A673 (cell line): ENCODE data around the gene DIP2C. TPM values are rescaled to one million over a fixed set of nuclear protein-coding genes. Genes with fewer than 3 reads are reported as not detected.

Source experiments
- BruUV-seq: library from RNA; stranded (reverse); fragments of 400-500 nt; replicated peaks from 2 replicates; lab custom pipeline; 2021; lab: Mats Ljungman, UMichigan
- CTCF ChIA-PET: fragments of 300-600 bp; sonication (Branson Sonifier 250); formaldehyde crosslinking; loops from one replicate; lab custom pipeline; 2022; ENCODE audit warnings: antibody characterized with exemption; lab: Charles Lee
- POLR2A ChIA-PET: fragments of 300-600 bp; sonication (Branson Sonifier 250); formaldehyde crosslinking; loops from one replicate; lab custom pipeline; 2022; ENCODE audit warnings: antibody characterized with exemption; ENCODE audit not compliant: low non-redundant PET; lab: Charles Lee
- DNase-seq: peaks from one replicate; pipeline ENCODE4 v3.0.0-alpha.2; 2015; ENCODE audit warnings: low spot score
- H3K27ac ChIP-seq: fragments of 200-600 bp; sonication (generic); 2 replicates; pipeline ENCODE4 v1.5.1; 2016; ENCODE audit warnings: mixed run types, low read depth, mild to moderate bottlenecking, mixed read lengths, antibody characterized with exemption, low read length; ENCODE audit not compliant: poor library complexity, severe bottlenecking
- H3K27me3 ChIP-seq: fragments of 200-600 bp; sonication (generic); replicated peaks from 2 replicates; pipeline ENCODE4 v1.6.1; 2017; ENCODE audit warnings: mixed run types, low read depth, mild to moderate bottlenecking, mixed read lengths, antibody characterized with exemption, low read length; ENCODE audit not compliant: insufficient read depth, poor library complexity
- H3K36me3 ChIP-seq: fragments of 200-600 bp; sonication (generic); 2 replicates; pipeline ENCODE4 v1.6.1; 2016; ENCODE audit warnings: mixed run types, mild to moderate bottlenecking, mixed read lengths, antibody characterized with exemption, low read length; ENCODE audit not compliant: insufficient read depth, poor library complexity, severe bottlenecking
- H3K4me1 ChIP-seq: fragments of 200-600 bp; sonication (generic); 2 replicates; pipeline ENCODE4 v1.6.1; 2017; ENCODE audit warnings: mixed run types, mild to moderate bottlenecking, mixed read lengths, antibody characterized with exemption, low read length; ENCODE audit not compliant: insufficient read depth, poor library complexity, severe bottlenecking
- H3K4me3 ChIP-seq: fragments of 200-600 bp; sonication (generic); 2 replicates; pipeline ENCODE4 v1.5.1; 2016; ENCODE audit warnings: low read depth, mixed run types, mild to moderate bottlenecking, mixed read lengths, low read length; ENCODE audit not compliant: poor library complexity, severe bottlenecking
- H3K9me3 ChIP-seq: fragments of 200-600 bp; sonication (generic); 2 replicates; pipeline ENCODE4 v1.6.1; 2016; ENCODE audit warnings: mixed run types, low read depth, mild to moderate bottlenecking, mixed read lengths, antibody characterized with exemption, low read length; ENCODE audit not compliant: poor library complexity, severe bottlenecking
- EZH2 ChIP-seq: fragments of 200-600 bp; sonication (generic); IDR thresholded peaks from 2 replicates; pipeline ENCODE4 v1.6.1; 2017; ENCODE audit warnings: borderline replicate concordance, low read depth, mild to moderate bottlenecking, mixed read lengths, antibody characterized with exemption, low read length; ENCODE audit not compliant: poor library complexity, severe bottlenecking
- intact Hi-C: fragments of 100-400 bp; cut with micrococcal nuclease; formaldehyde crosslinking; loops from one replicate; pipeline ENCODE4 v1.10.0; 2022; ENCODE audit not compliant: unreplicated experiment
- total RNA-seq: library from RNA; stranded (reverse); gene quantifications from 2 replicates; pipeline ENCODE4 v1.2.3, GENCODE V29; 2021
- TF ChIP-seq, protein P1 (sequence below): fragments of 300-800, 200-600 bp; sonication (generic); conservative IDR thresholded peaks from 2 replicates; pipeline ENCODE4 v1.5.1; 2017; ENCODE audit warnings: low read depth, mild to moderate bottlenecking, antibody characterized with exemption, low read length, moderate library complexity, mixed read lengths

DIP2C gene
- total RNA-seq, 1 experiment from 2014 or later = 13.2 TPM

GRCh38 chr10:522350-522749 is 167.1 kb downstream of the DIP2C start:
- no TSS peak for BruUV-seq
- POLR2A ChIA-PET = interaction anchor here (0.6 kb wide), 1 partner anchor 86 kb away, joined by 7 read pairs; no protein-coding TSS in a partner anchor
- H3K9me3 ChIP-seq = no peaks in the 10 kb centered on the region
- H3K27me3 ChIP-seq = no peaks in the 10 kb centered on the region
- TF ChIP-seq, protein P1, sequence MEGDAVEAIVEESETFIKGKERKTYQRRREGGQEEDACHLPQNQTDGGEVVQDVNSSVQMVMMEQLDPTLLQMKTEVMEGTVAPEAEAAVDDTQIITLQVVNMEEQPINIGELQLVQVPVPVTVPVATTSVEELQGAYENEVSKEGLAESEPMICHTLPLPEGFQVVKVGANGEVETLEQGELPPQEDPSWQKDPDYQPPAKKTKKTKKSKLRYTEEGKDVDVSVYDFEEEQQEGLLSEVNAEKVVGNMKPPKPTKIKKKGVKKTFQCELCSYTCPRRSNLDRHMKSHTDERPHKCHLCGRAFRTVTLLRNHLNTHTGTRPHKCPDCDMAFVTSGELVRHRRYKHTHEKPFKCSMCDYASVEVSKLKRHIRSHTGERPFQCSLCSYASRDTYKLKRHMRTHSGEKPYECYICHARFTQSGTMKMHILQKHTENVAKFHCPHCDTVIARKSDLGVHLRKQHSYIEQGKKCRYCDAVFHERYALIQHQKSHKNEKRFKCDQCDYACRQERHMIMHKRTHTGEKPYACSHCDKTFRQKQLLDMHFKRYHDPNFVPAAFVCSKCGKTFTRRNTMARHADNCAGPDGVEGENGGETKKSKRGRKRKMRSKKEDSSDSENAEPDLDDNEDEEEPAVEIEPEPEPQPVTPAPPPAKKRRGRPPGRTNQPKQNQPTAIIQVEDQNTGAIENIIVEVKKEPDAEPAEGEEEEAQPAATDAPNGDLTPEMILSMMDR = no peak
- no peak for TF ChIP-seq EZH2
- H3K4me1 ChIP-seq = no peaks in the 10 kb centered on the region
- no peak overlapping the region for H3K4me3 ChIP-seq
- H3K27ac ChIP-seq = no peak overlapping the region
- CTCF ChIA-PET = no interaction called here
- intact Hi-C loops = no loop called here
- DNase-seq = no peak
- H3K36me3 ChIP-seq = no peaks in the 10 kb centered on the region

DNA sequence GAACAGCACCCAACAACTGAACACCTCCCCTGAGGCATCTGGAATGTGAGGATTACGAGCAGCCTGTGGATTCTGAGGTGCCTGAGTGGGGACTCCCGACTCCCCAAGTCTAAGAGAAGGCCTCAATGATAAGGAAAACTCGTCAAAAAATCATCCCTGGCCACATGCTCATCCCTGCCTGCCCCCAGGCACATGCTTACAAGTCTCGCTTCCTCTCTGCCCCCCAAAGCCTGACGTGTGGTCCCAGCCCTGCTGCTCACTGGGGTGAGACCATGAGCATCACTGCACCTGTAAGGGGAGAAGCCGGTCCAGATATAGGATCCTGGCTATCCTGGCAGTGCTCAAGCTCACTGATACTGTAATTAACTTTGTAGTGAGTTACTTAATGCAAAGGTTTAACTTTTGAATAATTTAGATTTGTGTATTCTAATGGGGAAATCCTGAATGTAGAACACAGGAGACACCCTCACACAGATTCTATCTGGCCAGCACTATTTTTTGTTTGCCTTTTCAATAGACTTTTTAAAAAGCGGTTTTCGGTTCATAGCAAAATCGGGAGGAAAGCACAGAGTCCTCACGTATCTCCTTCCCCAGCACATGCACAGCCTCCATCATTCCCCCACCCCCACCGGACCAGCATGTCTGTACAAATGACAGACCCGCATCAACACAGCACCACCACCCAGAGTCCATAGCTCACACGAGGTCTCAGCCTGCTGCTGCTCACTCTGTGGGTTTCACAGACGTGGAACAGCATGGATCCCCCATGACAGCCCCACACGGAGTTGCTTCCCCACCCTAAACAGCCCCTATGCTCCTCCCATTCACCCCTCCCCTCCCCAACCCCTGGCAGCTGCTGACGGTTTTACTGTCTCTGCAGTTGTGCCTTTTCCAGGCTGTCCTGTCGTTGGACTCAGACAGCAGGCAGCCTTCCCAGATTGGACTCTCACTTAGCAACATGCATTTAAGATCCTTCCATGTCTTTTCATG is 167.9 kb downstream of the DIP2C start:
- H3K36me3 ChIP-seq = no peaks in the 10 kb centered on the region
- TF ChIP-seq, protein P1 = no peak
- TF ChIP-seq EZH2 = no peak
- H3K27me3 ChIP-seq = no peaks in the 10 kb centered on the region
- CTCF ChIA-PET = no interaction called here
- intact Hi-C loops = no loop called here
- no peaks in the 10 kb centered on the region for H3K4me1 ChIP-seq
- POLR2A ChIA-PET = interaction anchor here (0.6 kb wide), 1 partner anchor 86 kb away, joined by 7 read pairs; no protein-coding TSS in a partner anchor
- H3K4me3 ChIP-seq = no peak overlapping the region
- no peak for DNase-seq
- no TSS peak for BruUV-seq
- H3K9me3 ChIP-seq = no peaks in the 10 kb centered on the region
- H3K27ac ChIP-seq = no peak overlapping the region

DNA sequence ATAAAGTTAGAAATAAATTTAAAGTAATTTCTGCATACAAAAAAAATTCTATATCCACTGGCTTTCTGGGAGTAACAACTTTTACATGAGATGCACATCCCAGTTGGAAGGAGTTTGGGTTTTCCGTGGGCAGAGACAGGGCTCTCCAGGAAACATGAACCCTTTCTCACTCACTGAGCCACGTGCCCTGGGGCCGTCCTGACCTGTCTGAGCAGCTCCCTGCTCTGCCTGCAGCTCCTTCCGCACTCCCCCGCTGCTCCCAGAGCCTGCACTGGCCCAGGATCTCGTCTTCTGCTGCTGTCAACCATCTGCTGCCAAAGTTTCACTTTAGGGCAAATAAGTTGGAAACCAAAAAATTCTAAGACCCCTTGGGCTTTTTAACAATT is 169.1 kb downstream of the DIP2C start:
- BruUV-seq = no TSS peak
- ChIA-PET POLR2A (no interaction called here), CTCF (no interaction called here)
- intact Hi-C loops = no loop called here
- Histone ChIP-seq H3K9me3 (no peaks in the 10 kb centered on the region), H3K36me3 (no peaks in the 10 kb centered on the region), H3K27ac (no peak overlapping the region), H3K4me3 (no peak overlapping the region), H3K4me1 (no peaks in the 10 kb centered on the region), H3K27me3 (no peaks in the 10 kb centered on the region)
- no peak for TF ChIP-seq EZH2
- TF ChIP-seq, protein P1 = no peak
- DNase-seq = no peak
